ENCODE measurements around the gene NUDT16. TPM values are rescaled to one million over a fixed set of nuclear protein-coding genes. Genes with fewer than 3 reads are reported as not detected.

The NUDT16 gene
- 9.7 to 12.3 TPM (median 11.1 TPM) in 5 replicates for total RNA-seq (2022; extraction: Qiagen RNA extraction)

GRCh38 chr3:131381445-131382291 is at the start of gene NUDT16:
NUDT16 (plus strand) TSS chr3:131381774; CDS start chr3:131381805, 31 bp downstream.

Other genes starting within 250 kb of the NUDT16 start
- gene MRPL3, start 121.2 kb downstream of the NUDT16 start, total RNA-seq (2022; extraction: Qiagen RNA extraction), result 97.2 to 106 TPM (median 103 TPM) in 5 replicates

Data from A549 treated with dexamethasone at 1 μM for 4 hours (cell line).